Omental fat pad (tissue), 4 donors: Measurements from ENCODE around the gene MCM5. TPM values are rescaled to one million over a fixed set of nuclear protein-coding genes. Genes with fewer than 3 reads are reported as not detected.
"Not testable (repeated sequence)": the region's sequence is repeated elsewhere in the genome, so short reads cannot be mapped to it uniquely, and the experiment has no call there.

Source experiments
- ATAC-seq: fragments of 150-250 bp; one replicate; pipeline ENCODE4 v1.9.1; 2016; ENCODE audit warnings: mild to moderate bottlenecking, moderate library complexity; ENCODE audit not compliant: low FRiP score
- DNase-seq: peaks from one replicate; pipeline ENCODE4 v3.0.0-alpha.2; 2019; ENCODE audit warnings: low spot score
- CTCF ChIP-seq, 3 donors: fragments of 450-650 bp; IDR thresholded peaks; one replicate each; pipeline ENCODE4 v1.5.1; 2016 to 2017; ENCODE audit warnings: antibody characterized with exemption in 3 of 3, mild to moderate bottlenecking in 3 of 3, moderate library complexity in 2 of 3
- total RNA-seq, 4 donors: library from RNA; depleted of rRNA; stranded (reverse); fragments of >200 nt; gene quantifications; one replicate each; pipeline ENCODE4 v1.1.0, GENCODE V29; 2016

Gene MCM5
- total RNA-seq, 4 donors from 2014 or later, result 10.5 to 22.5 (median 13.9) TPM

GRCh38 chr22:35431483-35432227, 31.7 kb downstream of the MCM5 start:
- no peak for DNase-seq
- TF ChIP-seq CTCF (IDR thresholded peaks at IDR 0.05), result no peak
- ATAC-seq, result no peak

- DNase-seq (no peak), ATAC-seq (no peak)
- no peak for TF ChIP-seq CTCF (IDR thresholded peaks at IDR 0.05)
Measured at GRCh38 chr22:35432228-35432905, 32.4 kb downstream of the MCM5 start.

DNA sequence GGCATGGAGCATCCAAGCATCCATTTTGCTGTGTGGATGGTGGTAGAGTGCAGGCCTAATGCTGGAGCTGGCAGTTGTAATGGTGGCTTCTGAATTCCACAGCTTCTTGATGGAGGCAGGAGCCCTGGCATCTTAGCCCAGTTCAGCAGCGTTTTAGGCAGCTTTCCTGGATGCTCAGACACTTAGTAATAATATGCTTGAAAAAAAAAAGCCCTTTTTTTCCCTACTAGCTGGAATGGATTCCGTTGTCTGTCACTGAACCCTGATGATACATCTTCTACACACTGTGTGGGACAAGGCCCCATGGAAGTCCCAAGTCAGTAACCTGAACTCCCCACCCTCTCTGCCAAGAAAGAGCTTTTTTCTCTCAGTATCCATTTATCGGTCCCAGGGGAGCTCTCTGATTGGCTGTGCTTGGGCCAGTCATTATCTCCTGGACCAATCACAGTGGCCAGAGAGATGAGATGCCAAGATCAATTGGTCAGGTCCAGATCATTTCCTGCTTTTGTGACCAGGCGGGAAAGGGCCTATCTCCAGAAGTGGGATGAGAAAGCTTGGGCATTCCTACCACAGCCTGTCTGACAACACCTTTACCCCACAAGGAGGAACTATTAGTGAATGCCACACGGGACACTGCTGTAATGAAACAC, 34.2 kb downstream of the MCM5 start:
- DNase-seq (no peak), ATAC-seq (no peak)
- TF ChIP-seq CTCF (IDR thresholded peaks at IDR 0.05), result no peak

DNA sequence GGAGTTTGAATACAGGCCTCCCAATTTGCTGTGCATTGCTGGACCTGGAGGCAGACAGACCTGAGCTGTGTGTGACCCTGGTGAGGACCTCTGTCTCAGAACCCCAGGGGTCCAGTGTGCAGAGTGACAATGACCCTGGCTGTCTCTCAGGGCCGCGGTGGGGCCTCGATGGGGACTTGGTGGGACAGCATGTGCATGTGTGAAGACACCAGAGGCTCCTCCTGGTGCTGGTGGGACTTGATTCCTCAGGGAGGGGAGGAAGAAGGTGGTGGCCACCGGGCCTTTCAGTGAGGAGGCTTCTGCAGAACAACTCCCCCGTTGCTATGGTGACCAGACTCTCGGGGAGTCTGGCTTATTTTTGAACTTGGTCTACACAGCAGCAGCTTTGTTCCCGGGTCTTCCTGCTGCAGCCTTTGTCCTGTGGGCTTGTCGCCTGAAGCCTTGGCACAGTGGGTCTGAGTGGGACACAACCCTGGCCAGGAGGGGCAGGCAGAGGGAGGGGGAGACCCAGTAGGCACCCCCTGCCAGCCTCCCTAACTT, 35.3 kb downstream of the MCM5 start:
- DNase-seq (no peak), ATAC-seq (no peak)
- no peak for TF ChIP-seq CTCF (IDR thresholded peaks at IDR 0.05)

DNA sequence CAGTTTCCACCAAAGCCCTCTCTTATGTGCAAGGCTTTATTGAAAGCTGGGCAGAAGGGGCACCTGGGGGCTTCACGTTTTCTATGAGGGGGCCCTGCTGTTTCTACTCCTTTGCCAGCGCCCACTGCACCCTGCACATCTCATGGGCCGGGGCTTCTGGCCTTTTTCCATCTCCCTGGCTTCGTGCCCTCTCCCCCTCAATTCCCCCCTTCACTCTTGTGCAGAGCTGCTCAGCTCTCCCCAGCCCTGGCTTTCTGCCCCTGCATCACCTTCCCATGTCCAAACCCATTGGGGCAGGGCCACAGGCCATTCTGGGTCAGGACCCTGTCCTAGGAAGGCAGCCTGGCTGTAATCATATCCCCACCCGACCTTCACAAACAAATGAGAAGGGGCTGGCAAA, 36.5 kb downstream of the MCM5 start:
- DNase-seq, result no peak
- no peak for TF ChIP-seq CTCF (IDR thresholded peaks at IDR 0.05)
- ATAC-seq, result no peak

DNA sequence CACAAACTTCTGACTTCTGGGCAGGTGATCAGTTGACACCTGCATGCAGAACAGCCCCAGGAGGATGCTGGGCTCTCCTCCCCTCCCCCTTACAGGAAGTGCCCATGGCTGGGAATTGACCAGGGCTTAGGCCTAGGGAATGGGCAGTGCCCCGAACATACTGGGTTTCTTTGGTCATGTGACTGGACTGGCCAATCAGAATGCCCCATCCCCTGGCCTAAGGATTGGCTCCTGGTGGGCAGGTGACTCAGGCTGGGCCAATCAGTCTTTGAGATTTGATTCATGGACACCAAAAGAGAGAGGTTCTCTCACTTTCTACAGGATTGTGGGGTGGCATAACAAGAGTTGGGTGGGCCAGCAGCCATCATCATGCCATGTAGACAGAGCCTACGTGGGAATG, 37.1 kb downstream of the MCM5 start:
- ATAC-seq (no peak), DNase-seq (no peak)
- no peak for TF ChIP-seq CTCF (IDR thresholded peaks at IDR 0.05)

- ATAC-seq, result not testable (repeated sequence)
Measured at GRCh38 chr22:35438673-35439364, 38.9 kb downstream of the MCM5 start.

More at GRCh38 chr22:35438673-35439364, 38.9 kb downstream of the MCM5 start:
- not testable (repeated sequence) for DNase-seq
